Measurements from ENCODE around the gene UROS. TPM values are rescaled to one million over a fixed set of nuclear protein-coding genes. Genes with fewer than 3 reads are reported as not detected.

The UROS gene
- total and polyA plus RNA-seq, 2 donors, result 32.3 to 45.6 TPM

- Histone ChIP-seq H3K27ac (ENCODE audit: low read depth) (no peak overlapping the region), H3K36me3 (ENCODE audit: insufficient read depth) (peaks cover 2% of the 10 kb centered on the region), H3K4me3 (ENCODE audit: low read depth, low read length) (no peak overlapping the region), H3K4me1 (ENCODE audit: insufficient read depth) (no peaks in the 10 kb centered on the region)
- 93% methylated on average over 3 of the region's 3 CpGs for WGBS
- no peak for DNase-seq (ENCODE audit: extremely low spot score)
These were observed 23.8 kb upstream of the UROS start for GRCh38 chr10:125846894-125847293.

- no peak overlapping the region for H3K4me3 ChIP-seq (ENCODE audit: low read depth, low read length)
- DNase-seq (ENCODE audit: extremely low spot score), result no peak
- H3K36me3 ChIP-seq (ENCODE audit: insufficient read depth), result peaks cover 2% of the 10 kb centered on the region
- no peak overlapping the region for H3K27ac ChIP-seq (ENCODE audit: low read depth)
- no peaks in the 10 kb centered on the region for H3K4me1 ChIP-seq (ENCODE audit: insufficient read depth)
- 94% methylated on average over 11 of the region's 11 CpGs for WGBS
These were observed 22.6 kb upstream of the UROS start for GRCh38 chr10:125845617-125846016.

GRCh38 chr10:125844751-125845221, 21.7 kb upstream of the UROS start:
- no peak overlapping the region for H3K4me3 ChIP-seq (ENCODE audit: low read depth, low read length)
- H3K36me3 ChIP-seq (ENCODE audit: insufficient read depth), result peaks cover 2% of the 10 kb centered on the region
- no peak for DNase-seq (ENCODE audit: extremely low spot score)
- no peak overlapping the region for H3K27ac ChIP-seq (ENCODE audit: low read depth)
- H3K4me1 ChIP-seq (ENCODE audit: insufficient read depth), result no peaks in the 10 kb centered on the region
- WGBS, result 77% methylated on average over 7 of the region's 7 CpGs

- Histone ChIP-seq H3K4me1 (ENCODE audit: insufficient read depth) (no peaks in the 10 kb centered on the region), H3K36me3 (ENCODE audit: insufficient read depth) (peaks cover 2% of the 10 kb centered on the region), H3K4me3 (ENCODE audit: low read depth, low read length) (no peak overlapping the region), H3K27ac (ENCODE audit: low read depth) (no peak overlapping the region)
- DNase-seq (ENCODE audit: extremely low spot score), result no peak
- 87% methylated on average over 9 of the region's 9 CpGs for WGBS
These were observed 20.7 kb upstream of the UROS start for GRCh38 chr10:125843603-125844329.

- Histone ChIP-seq H3K4me3 (ENCODE audit: low read depth, low read length) (no peak overlapping the region), H3K27ac (ENCODE audit: low read depth) (no peak overlapping the region), H3K4me1 (ENCODE audit: insufficient read depth) (no peaks in the 10 kb centered on the region), H3K36me3 (ENCODE audit: insufficient read depth) (no peaks in the 10 kb centered on the region)
- WGBS, result 93% methylated on average over 3 of the region's 3 CpGs
- no peak for DNase-seq (ENCODE audit: extremely low spot score)
These were observed 17.9 kb upstream of the UROS start for GRCh38 chr10:125840955-125841354.

- DNase-seq (ENCODE audit: extremely low spot score), result no peak
- Histone ChIP-seq H3K4me3 (ENCODE audit: low read depth, low read length) (no peak overlapping the region), H3K4me1 (ENCODE audit: insufficient read depth) (no peaks in the 10 kb centered on the region), H3K27ac (ENCODE audit: low read depth) (no peak overlapping the region), H3K36me3 (ENCODE audit: insufficient read depth) (no peaks in the 10 kb centered on the region)
- WGBS, result 92% methylated on average over 9 of the region's 9 CpGs
These were observed 17.3 kb upstream of the UROS start for GRCh38 chr10:125840406-125840805.

- 90% methylated on average over 9 of the region's 9 CpGs for WGBS
- Histone ChIP-seq H3K4me3 (ENCODE audit: low read depth, low read length) (no peak overlapping the region), H3K36me3 (ENCODE audit: insufficient read depth) (no peaks in the 10 kb centered on the region), H3K27ac (ENCODE audit: low read depth) (no peak overlapping the region), H3K4me1 (ENCODE audit: insufficient read depth) (no peaks in the 10 kb centered on the region)
- DNase-seq (ENCODE audit: extremely low spot score), result no peak
These were observed 15.9 kb upstream of the UROS start for GRCh38 chr10:125838802-125839575.

GRCh38 chr10:125836746-125837145, 13.7 kb upstream of the UROS start:
- Histone ChIP-seq H3K27ac (ENCODE audit: low read depth) (no peak overlapping the region), H3K4me1 (ENCODE audit: insufficient read depth) (no peaks in the 10 kb centered on the region), H3K36me3 (ENCODE audit: insufficient read depth) (peaks cover 4% of the 10 kb centered on the region), H3K4me3 (ENCODE audit: low read depth, low read length) (no peak overlapping the region)
- no peak for DNase-seq (ENCODE audit: extremely low spot score)
- 78% methylated on average over 2 of the region's 2 CpGs for WGBS

GRCh38 chr10:125828311-125828710, 5.3 kb upstream of the UROS start:
- Histone ChIP-seq H3K36me3 (ENCODE audit: insufficient read depth) (peaks cover 10% of the 10 kb centered on the region), H3K4me1 (ENCODE audit: insufficient read depth) (peaks cover 2% of the 10 kb centered on the region)
- DNase-seq (ENCODE audit: extremely low spot score), result no peak

GRCh38 chr10:125827133-125827532, 4.1 kb upstream of the UROS start:
- no peak overlapping the region for H3K4me3 ChIP-seq (ENCODE audit: low read depth, low read length)
- no peak for DNase-seq (ENCODE audit: extremely low spot score)
- H3K36me3 ChIP-seq (ENCODE audit: insufficient read depth), result peaks cover 8% of the 10 kb centered on the region
- 83% methylated on average over 2 of the region's 2 CpGs for WGBS
- H3K27ac ChIP-seq (ENCODE audit: low read depth), result no peak overlapping the region
- peaks cover 2% of the 10 kb centered on the region for H3K4me1 ChIP-seq (ENCODE audit: insufficient read depth)

More at GRCh38 chr10:125828311-125828710, 5.3 kb upstream of the UROS start:
- Histone ChIP-seq H3K4me3 (ENCODE audit: low read depth, low read length) (no peak overlapping the region), H3K27ac (ENCODE audit: low read depth) (no peak overlapping the region)
- 87% methylated on average over 5 of the region's 5 CpGs for WGBS

- Histone ChIP-seq H3K4me3 (ENCODE audit: low read depth, low read length) (no peak overlapping the region), H3K4me1 (ENCODE audit: insufficient read depth) (peaks cover 2% of the 10 kb centered on the region), H3K36me3 (ENCODE audit: insufficient read depth) (peaks cover 3% of the 10 kb centered on the region), H3K27ac (ENCODE audit: low read depth) (no peak overlapping the region)
- 81% methylated on average over 1 of the region's 1 CpG for WGBS
- no peak for DNase-seq (ENCODE audit: extremely low spot score)
These were observed 1.7 kb upstream of the UROS start for GRCh38 chr10:125824736-125825135.

- Histone ChIP-seq H3K4me3 (ENCODE audit: low read depth, low read length) (peak overlapping the region; percentile 84), H3K4me1 (ENCODE audit: insufficient read depth) (peaks cover 2% of the 10 kb centered on the region), H3K36me3 (ENCODE audit: insufficient read depth) (peaks cover 2% of the 10 kb centered on the region), H3K27ac (ENCODE audit: low read depth) (no peak overlapping the region)
- under 1% methylated on average over 20 of the region's 20 CpGs for WGBS
- DNase-seq (ENCODE audit: extremely low spot score), result no peak
These were observed 699 bp upstream of the UROS start for GRCh38 chr10:125823663-125824251.

- no peak overlapping the region for H3K4me3 ChIP-seq (ENCODE audit: low read depth, low read length)
- peaks cover under 1% of the 10 kb centered on the region for H3K36me3 ChIP-seq (ENCODE audit: insufficient read depth)
- H3K4me1 ChIP-seq (ENCODE audit: insufficient read depth), result peaks cover 2% of the 10 kb centered on the region
- no peak overlapping the region for H3K27ac ChIP-seq (ENCODE audit: low read depth)
- 79% methylated on average over 1 of the region's 1 CpG for WGBS
- no peak for DNase-seq (ENCODE audit: extremely low spot score)
These were observed 2.4 kb downstream of the UROS start for GRCh38 chr10:125820701-125821100.

All from urinary bladder (tissue), 4 donors.